Endothelial cell of umbilical vein (primary cell): ENCODE results near the gene PRMT2. TPM values are rescaled to one million over a fixed set of nuclear protein-coding genes. Genes with fewer than 3 reads are reported as not detected.
A peak's percentile ranks its signal among the peaks of the same experiment; 100 is the strongest.

Experiments used
- Bru-seq: library from RNA; stranded (reverse); fragments of 400-500 nt; gene quantifications from one replicate; lab custom pipeline; 2021; lab: Mats Ljungman, UMichigan
- BruChase-seq, 2 experiments: library from RNA; stranded (reverse); fragments of 400-500 nt; gene quantifications; one replicate each; lab custom pipeline; 2021; lab: Mats Ljungman, UMichigan
- BruUV-seq: library from RNA; stranded (reverse); fragments of 400-500 nt; replicated peaks from 2 replicates; lab custom pipeline; 2021; lab: Mats Ljungman, UMichigan
- CTCF ChIA-PET: fragments of 300-600, 350-600 bp; sonication (Branson Sonifier 250); formaldehyde crosslinking; loops from one replicate; lab custom pipeline; 2021; ENCODE audit warnings: antibody characterized with exemption, inconsistent platforms; lab: Charles Lee
- POLR2A ChIA-PET: fragments of 300-600, 350-600 bp; sonication (Branson Sonifier 250); formaldehyde crosslinking; loops from one replicate; lab custom pipeline; 2021; ENCODE audit warnings: antibody characterized with exemption, inconsistent platforms; lab: Charles Lee
- DNase-seq: peaks from one replicate; pipeline ENCODE4 v3.0.0-alpha.2; 2011; ENCODE audit warnings: low read depth, low spot score
- FAIRE-seq: peaks from 2 replicates; lab custom pipeline; 2011; peaks lifted over from hg19 to GRCh38; lab: Jason Lieb, UNC
- H2AFZ ChIP-seq: 2 replicates; pipeline ENCODE4 v1.6.0; 2012; ENCODE audit warnings: low read depth, low read length, control low read depth, inconsistent platforms
- H3K27ac ChIP-seq: 2 replicates; pipeline ENCODE4 v1.5.1; 2011; ENCODE audit warnings: low read depth, mild to moderate bottlenecking, control low read depth, low read length, moderate library complexity; ENCODE audit not compliant: insufficient read depth
- H3K27me3 ChIP-seq, 2 experiments: 2 replicates each; pipeline versions ENCODE4 v1.6.0 to v1.6.1; 2011; ENCODE audit warnings: low read length in 2 of 2, mixed read lengths in 1 of 2; ENCODE audit not compliant: control insufficient read depth in 2 of 2, insufficient read depth in 2 of 2
- H3K36me3 ChIP-seq, 2 experiments: 2 replicates in 1 of 2; 3 replicates in 1 of 2; pipeline ENCODE4 v1.5.1; 2011; ENCODE audit warnings: low read length in 2 of 2, mild to moderate bottlenecking in 1 of 2, moderate library complexity in 1 of 2; ENCODE audit not compliant: control insufficient read depth in 2 of 2, insufficient read depth in 2 of 2; ENCODE audit errors: extremely low read depth in 1 of 2
- H3K4me1 ChIP-seq: 3 replicates; pipeline ENCODE4 v1.5.1; 2011; ENCODE audit warnings: mild to moderate bottlenecking, low read length; ENCODE audit not compliant: control insufficient read depth, insufficient read depth; ENCODE audit errors: extremely low read depth
- H3K4me2 ChIP-seq: 2 replicates; pipeline ENCODE4 v1.6.1; 2011; ENCODE audit warnings: low read length, control low read depth, mixed read lengths; ENCODE audit not compliant: insufficient read depth
- H3K4me3 ChIP-seq, 3 experiments: fragments of 200-600 bp in 1 of 3; sonication (generic), shearing (Covaris generic) in 1 of 3; replicated peaks in 1 of 3; 2 replicates each; pipeline ENCODE4 v1.5.1; 2011 to 2016; ENCODE audit warnings: control low read depth in 3 of 3, low read length in 3 of 3, mild to moderate bottlenecking in 2 of 3, inconsistent platforms in 1 of 3, low read depth in 1 of 3, moderate library complexity in 1 of 3; ENCODE audit not compliant: insufficient read depth in 1 of 3
- H3K79me2 ChIP-seq: 2 replicates; pipeline ENCODE4 v1.6.0; 2012; ENCODE audit warnings: low read length, inconsistent platforms; ENCODE audit not compliant: control insufficient read depth, insufficient read depth
- H3K9ac ChIP-seq: replicated peaks from 2 replicates; pipeline ENCODE3; 2011; ENCODE audit warnings: low read length, control low read depth; ENCODE audit not compliant: insufficient read depth; ENCODE audit errors: extremely low read depth
- H3K9me1 ChIP-seq: replicated peaks from 3 replicates; pipeline ENCODE4 v1.6.0; 2011; ENCODE audit warnings: mild to moderate bottlenecking, low read length; ENCODE audit not compliant: control insufficient read depth, insufficient read depth; ENCODE audit errors: extremely low read depth
- H3K9me3 ChIP-seq: replicated peaks from 2 replicates; pipeline ENCODE4 v1.5.1; 2012; ENCODE audit warnings: low read length, inconsistent platforms; ENCODE audit not compliant: control insufficient read depth, insufficient read depth
- H4K20me1 ChIP-seq: replicated peaks from 2 replicates; pipeline ENCODE3; 2011; ENCODE audit warnings: mild to moderate bottlenecking, low read length; ENCODE audit not compliant: control insufficient read depth, insufficient read depth; ENCODE audit errors: extremely low read depth
- GATA2 ChIP-seq: IDR thresholded peaks from 2 replicates; pipeline ENCODE4 v1.7.0; 2011; ENCODE audit warnings: low read depth, mild to moderate bottlenecking, moderate library complexity, mixed read lengths, low read length; ENCODE audit not compliant: insufficient read length, insufficient read depth
- JUN ChIP-seq: IDR thresholded peaks from 2 replicates; pipeline ENCODE4 v1.6.1; 2011; ENCODE audit warnings: borderline replicate concordance, low read depth; ENCODE audit not compliant: insufficient read length, insufficient read depth
- POLR2A ChIP-seq: IDR thresholded peaks from 2 replicates; pipeline ENCODE4 v1.6.1; 2012; ENCODE audit warnings: low read depth, mild to moderate bottlenecking, control low read depth, low read length
- POLR2AphosphoS5 ChIP-seq: IDR thresholded peaks from 2 replicates; pipeline ENCODE4 v1.6.1; 2012; ENCODE audit warnings: low read depth, mild to moderate bottlenecking, control low read depth, low read length, moderate library complexity; ENCODE audit not compliant: insufficient read depth
- dilution Hi-C: fragments of 300-500 bp; cut with MboI; formaldehyde crosslinking; loops from one replicate; pipeline ENCODE4 v1.15.0; 2019; ENCODE audit warnings: low sequenced_read_pairs; ENCODE audit not compliant: extremely low pct_ligation_motif_present
- intact Hi-C: fragments of 100-400 bp; cut with micrococcal nuclease; formaldehyde crosslinking; loops from one replicate; pipeline ENCODE4 v1.10.0; 2022
- long read RNA-seq: library from polyadenylated mRNA; stranded (forward); transcript quantifications from one replicate; pipeline ENCODE4 v2.0.0, GENCODE V29; 2021
- polyA minus RNA-seq, 3 experiments: library from RNA; depleted of rRNA, polyadenylated mRNA; stranded (reverse); fragments of >200 nt; gene quantifications; 1 replicate in 1 of 3; 2 replicates in 2 of 3; pipeline ENCODE4 v1.2.3, GENCODE V29; 2011
- polyA plus RNA-seq, 4 experiments: library from polyadenylated mRNA; depleted of rRNA in 3 of 4; stranded (reverse) in 3 of 4; unstranded in 1 of 4; fragments of >200 nt; gene quantifications; 2 replicates each; pipeline versions ENCODE4 v1.2.1 to v1.2.3, GENCODE V29; 2011 to 2012; ENCODE audit warnings: missing spikeins in 1 of 4
- total RNA-seq: library from RNA; stranded (reverse); gene quantifications from 2 replicates; pipeline ENCODE4 v1.2.3, GENCODE V29; 2021
- TF ChIP-seq, protein P1 (sequence below): IDR thresholded peaks from 2 replicates; pipeline ENCODE4 v1.6.1; 2011; ENCODE audit not compliant: insufficient read depth, insufficient read length

The PRMT2 gene
- total RNA-seq (107 and 125 TPM in 2 replicates), polyA plus RNA-seq (177 and 193 TPM in 2 replicates), polyA minus RNA-seq (156 and 171 TPM in 2 replicates), Bru-seq, nascent RNA (percentile 89 among the genes with signal in this experiment), BruChase-seq, experiment 1, labeled RNA remaining after a 6-hour chase (percentile 91 among the genes with signal in this experiment), BruChase-seq, experiment 2, labeled RNA remaining after a 2-hour chase (percentile 94 among the genes with signal in this experiment)
- polyA plus RNA-seq (2011; cell fraction: cytosol; rRNA removed), result 208 and 210 TPM in 2 replicates
- polyA plus RNA-seq (2011; cell fraction: nucleus; rRNA removed), result 230 and 239 TPM in 2 replicates
- 124 and 135 TPM in 2 replicates for polyA plus RNA-seq (2012)
- polyA minus RNA-seq (2011; cell fraction: cytosol; rRNA and poly(A)+ RNA removed), result 19.5 TPM
- polyA minus RNA-seq (2011; cell fraction: nucleus; rRNA and poly(A)+ RNA removed), result 65.3 and 77.5 TPM in 2 replicates
- long read RNA-seq, transcript PRMT2-206 (11 exons, 2,131 nt), result minor isoform, 50 of 565 reads
- long read RNA-seq, transcript PRMT2-204 (6 exons, 954 nt), result major isoform, 131 of 565 reads
- long read RNA-seq, transcript PRMT2-201 (7 exons, 1,011 nt), result minor isoform, 6 of 565 reads
- long read RNA-seq, transcript PRMT2-203 (12 exons, 2,688 nt), result minor isoform, 53 of 565 reads
- long read RNA-seq, partial matches to known transcripts, result 231 of 565 reads
- long read RNA-seq, other reads (novel, unspliced or antisense), result 84 of 565 reads

DNA sequence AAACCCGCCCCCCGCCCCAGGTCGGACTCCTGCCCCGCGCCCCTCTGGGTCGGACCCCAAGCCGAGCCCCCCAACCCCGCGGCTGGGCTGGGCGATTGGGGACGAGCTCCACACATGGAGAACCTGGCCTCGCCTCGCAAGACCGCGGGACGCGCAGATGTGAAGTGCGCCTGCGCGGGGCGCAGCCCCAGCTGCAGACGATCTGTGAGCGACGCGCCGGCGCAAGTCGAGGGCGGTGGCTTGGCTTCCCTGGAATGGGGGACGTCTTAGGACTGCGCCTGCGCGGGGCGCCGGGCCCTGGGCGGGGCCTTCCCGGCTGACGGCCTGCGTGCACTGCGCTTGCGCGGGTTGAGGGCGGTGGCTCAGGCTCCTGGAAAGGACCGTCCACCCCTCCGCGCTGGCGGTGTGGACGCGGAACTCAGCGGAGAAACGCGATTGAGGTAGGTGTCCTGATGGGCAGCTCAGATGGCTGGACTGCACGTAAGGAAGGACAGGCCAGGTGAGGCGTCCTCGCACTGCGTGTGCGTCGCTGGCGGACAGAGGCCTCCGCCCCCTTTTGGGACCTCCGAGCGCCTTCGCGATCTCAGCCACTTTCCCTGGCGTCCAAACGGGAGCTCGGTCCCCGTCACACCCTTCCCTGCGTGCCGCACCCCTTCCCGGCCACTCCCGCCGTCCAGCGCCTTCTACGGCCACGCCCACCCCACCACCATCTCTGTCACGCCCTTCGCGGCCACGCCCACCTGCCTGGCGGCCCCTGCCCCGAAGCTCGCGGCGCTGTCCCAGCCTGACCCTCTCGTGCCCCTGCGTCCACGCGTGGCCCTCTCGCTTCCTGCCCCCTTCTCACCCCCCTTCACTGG is at the start of gene PRMT2:
TSS of gene PRMT2 (plus strand) at position 351 of the 857 bp plus-strand sequence. CDS start 1,278 bp downstream, outside the sequence.
- peak within 1 kb of the TSS; percentile 50 for H3K9ac ChIP-seq
- no peaks in the 10 kb centered on the region for H3K9me1 ChIP-seq
- H3K36me3 ChIP-seq, result no peaks in the 10 kb centered on the region
- peak within 1 kb of the TSS; percentile 36 to 90 (median 38) for H3K4me3 ChIP-seq
- H3K79me2 ChIP-seq, result peaks cover 37% of the 10 kb centered on the region
- H3K27me3 ChIP-seq, result no peaks in the 10 kb centered on the region
- H3K9me3 ChIP-seq, result no peaks in the 10 kb centered on the region
- peaks cover 3% of the 10 kb centered on the region for H4K20me1 ChIP-seq
- DNase-seq (peak; percentile 98), FAIRE-seq (peak; percentile 80)
- ChIA-PET CTCF (interaction anchor here (0.7 to 1.9 kb wide), 4 partner anchors 9 to 454 kb away, joined by 3 to 5 read pairs (median 4); no protein-coding TSS in a partner anchor), POLR2A (interaction anchor here (0.7 to 0.8 kb wide), 3 partner anchors 19 to 178 kb away, joined by 3 to 4 read pairs (median 3); no protein-coding TSS in a partner anchor)
- peak within 1 kb of the TSS; percentile 91 for H3K4me2 ChIP-seq
- peak within 1 kb of the TSS; percentile 30 for H2AFZ ChIP-seq
- dilution Hi-C loops, result no loop called here
- peak; percentile 94 for TF ChIP-seq POLR2A
- no peak for TF ChIP-seq JUN
- no peak for TF ChIP-seq GATA2
- TF ChIP-seq, protein P1, sequence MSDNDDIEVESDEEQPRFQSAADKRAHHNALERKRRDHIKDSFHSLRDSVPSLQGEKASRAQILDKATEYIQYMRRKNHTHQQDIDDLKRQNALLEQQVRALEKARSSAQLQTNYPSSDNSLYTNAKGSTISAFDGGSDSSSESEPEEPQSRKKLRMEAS, result no peak
- TF ChIP-seq POLR2AphosphoS5, result peak; percentile 98
- peaks cover 28% of the 10 kb centered on the region for H3K4me1 ChIP-seq
- BruUV-seq, result no TSS peak
- peak within 1 kb of the TSS; percentile 39 for H3K27ac ChIP-seq
- intact Hi-C loops, result no loop called here
